ENCODE measurements around the gene DCST2. TPM values are rescaled to one million over a fixed set of nuclear protein-coding genes. Genes with fewer than 3 reads are reported as not detected.
A peak's percentile ranks its signal among the peaks of the same experiment; 100 is the strongest.

The DCST2 gene
- polyA plus RNA-seq, 1 of the 3 experiments (the other 2 are of a cell fraction), result 0.76 TPM

DNA sequence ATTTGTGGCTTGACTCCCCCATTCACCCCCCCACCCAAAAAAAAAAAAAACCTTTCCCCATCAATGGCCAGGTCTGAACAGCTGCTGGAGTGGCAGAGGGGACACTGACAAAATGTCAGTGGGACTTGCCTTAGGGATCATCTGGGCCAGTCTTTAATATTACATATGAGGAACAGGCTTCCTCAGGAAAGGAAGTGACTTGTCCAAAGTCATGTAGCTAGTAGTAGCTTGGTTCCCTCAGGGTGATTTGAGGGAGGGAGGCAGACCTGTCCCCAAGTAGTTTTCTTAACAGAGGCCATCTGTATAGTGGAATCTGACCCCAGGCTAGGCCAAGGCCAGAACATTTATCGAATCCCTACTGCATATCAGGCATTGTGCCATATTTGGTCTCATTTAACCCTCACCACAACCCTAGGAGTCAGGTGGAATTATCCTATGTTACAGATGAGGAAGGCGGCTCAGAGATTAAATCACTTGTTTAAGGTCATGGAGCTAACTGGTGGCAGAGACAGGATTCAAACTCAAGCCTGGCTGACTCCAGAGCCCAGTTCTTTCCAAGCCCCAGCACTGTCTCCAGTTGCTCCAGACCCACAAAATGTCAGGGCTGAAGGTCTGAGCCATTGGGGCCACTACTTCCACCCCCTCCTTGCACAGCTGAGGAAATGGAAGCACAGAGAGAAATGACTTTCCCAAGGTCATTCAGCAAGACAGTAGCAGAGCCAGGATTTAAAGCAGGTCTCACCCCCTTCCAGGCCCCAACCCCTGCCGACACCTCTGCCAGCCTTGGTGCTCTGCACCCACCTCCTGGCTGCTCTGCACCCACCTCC lies 20.6 kb downstream of the DCST2 start:
- H3K9ac ChIP-seq, result no peak overlapping the region
- no peak overlapping the region for H3K4me3 ChIP-seq (ENCODE audit: low read depth in 2 of 2, low read length in 1 of 2)
- H3K27ac ChIP-seq (ENCODE audit: low read depth in 2 of 2, low read length in 1 of 2), result no peak overlapping the region; a peak in 1 of 4 replicates
- CTCF ChIA-PET, result interaction anchor here (1.0 to 9.3 kb wide), 7 partner anchors 9 to 69 kb away, joined by 3 to 149 read pairs (median 3); partner anchors contain the start of genes ADAM15 and ZBTB7B
- peaks cover 0 to 15% of the 10 kb centered on the region in 2 experiments; a peak in 1 of 4 replicates for H3K4me1 ChIP-seq (ENCODE audit: control insufficient read depth in 1 of 2, insufficient read depth in 2 of 2, low read depth in 1 of 2, low read length in 1 of 2)
- H3K9me2 ChIP-seq, result no peaks in the 10 kb centered on the region
- peaks cover 6% of the 10 kb centered on the region for H3F3A ChIP-seq (replicated peaks; ENCODE audit: insufficient read depth)
- H3K79me2 ChIP-seq (ENCODE audit: insufficient read depth), result no peaks in the 10 kb centered on the region
- H3K36me3 ChIP-seq (replicated peaks in 1 of 2; ENCODE audit: control insufficient read depth in 1 of 2, insufficient read depth in 2 of 2, low read length in 1 of 2), result peaks cover 0 to 22% of the 10 kb centered on the region in 2 experiments
- TF ChIP-seq JUND (IDR thresholded peaks at IDR 0.05), result no peak
- no peak for TF ChIP-seq ELF1 (IDR thresholded peaks at IDR 0.05)
- no peak for TF ChIP-seq FOXM1 (IDR thresholded peaks at IDR 0.05; ENCODE audit: low read depth)
- TF ChIP-seq NFIC (IDR thresholded peaks at IDR 0.05; ENCODE audit: borderline replicate concordance), result no peak
- no peak for TF ChIP-seq GATA2 (CRISPR knock-in tag; IDR thresholded peaks at IDR 0.05)
- TF ChIP-seq, protein P1, sequence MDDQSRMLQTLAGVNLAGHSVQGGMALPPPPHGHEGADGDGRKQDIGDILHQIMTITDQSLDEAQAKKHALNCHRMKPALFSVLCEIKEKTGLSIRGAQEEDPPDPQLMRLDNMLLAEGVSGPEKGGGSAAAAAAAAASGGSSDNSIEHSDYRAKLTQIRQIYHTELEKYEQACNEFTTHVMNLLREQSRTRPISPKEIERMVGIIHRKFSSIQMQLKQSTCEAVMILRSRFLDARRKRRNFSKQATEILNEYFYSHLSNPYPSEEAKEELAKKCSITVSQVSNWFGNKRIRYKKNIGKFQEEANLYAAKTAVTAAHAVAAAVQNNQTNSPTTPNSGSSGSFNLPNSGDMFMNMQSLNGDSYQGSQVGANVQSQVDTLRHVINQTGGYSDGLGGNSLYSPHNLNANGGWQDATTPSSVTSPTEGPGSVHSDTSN (IDR thresholded peaks at IDR 0.05), result no peak
- H3K27me3 ChIP-seq (ENCODE audit: insufficient read depth), result no peaks in the 10 kb centered on the region
- POLR2A ChIA-PET, result no interaction called here
- 0 out of 2 replicates have a peak, but pooled peaks cover 3% of the 10 kb centered on the region for H4K20me1 ChIP-seq (ENCODE audit: insufficient read depth)
- WGBS (ENCODE audit: low lambda C conversion rate), result 73% methylated on average over 3 of the region's 3 CpGs
- H3K4me2 ChIP-seq, result no peak overlapping the region
- DNase-seq, result no peak
- H3K9me3 ChIP-seq, result no peaks in the 10 kb centered on the region
- H2AFZ ChIP-seq (ENCODE audit: low read depth), result no peak overlapping the region

DNA sequence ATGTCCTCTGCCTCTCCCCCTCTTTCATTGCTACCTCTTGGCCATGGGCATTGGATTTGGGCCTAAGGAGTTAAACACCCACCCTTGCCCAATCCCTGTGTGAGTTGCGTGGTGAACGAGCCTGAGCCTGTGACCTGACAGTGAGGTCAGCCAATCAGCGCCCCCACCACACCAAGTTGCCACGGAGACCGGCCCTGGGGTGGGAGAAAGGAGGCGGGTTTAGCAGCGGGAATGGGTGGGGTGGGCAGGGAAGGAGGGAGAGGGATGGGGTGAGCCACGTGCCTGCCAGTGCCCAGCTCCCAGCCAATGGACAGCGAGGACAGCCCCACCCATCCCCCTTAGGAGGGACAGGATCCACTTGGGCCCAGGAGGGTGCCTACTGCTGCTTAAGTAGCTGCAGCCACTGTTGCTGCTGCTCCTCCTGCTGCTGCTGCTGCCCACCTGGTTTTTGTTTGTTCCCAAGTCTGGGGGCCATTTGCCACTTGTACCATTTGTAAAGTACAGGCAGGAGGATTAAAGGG lies 21.5 kb downstream of the DCST2 start:
- Histone ChIP-seq H3K9ac (no peak overlapping the region), H3K27me3 (ENCODE audit: insufficient read depth) (no peaks in the 10 kb centered on the region), H3K4me1 (ENCODE audit: control insufficient read depth in 1 of 2, insufficient read depth in 2 of 2, low read depth in 1 of 2, low read length in 1 of 2) (peaks cover 0 to 12% of the 10 kb centered on the region in 2 experiments; a peak in 1 of 4 replicates), H3K36me3 (replicated peaks in 1 of 2; ENCODE audit: control insufficient read depth in 1 of 2, insufficient read depth in 2 of 2, low read length in 1 of 2) (peaks cover 0 to 22% of the 10 kb centered on the region in 2 experiments), H3K4me3 (ENCODE audit: low read depth in 2 of 2, low read length in 1 of 2) (no peak overlapping the region), H3K9me2 (no peaks in the 10 kb centered on the region), H3K27ac (ENCODE audit: low read depth in 2 of 2, low read length in 1 of 2) (no peak overlapping the region; a peak in 1 of 4 replicates), H3K9me3 (no peaks in the 10 kb centered on the region), H3K4me2 (no peak overlapping the region), H2AFZ (ENCODE audit: low read depth) (no peak overlapping the region), H3F3A (replicated peaks; ENCODE audit: insufficient read depth) (no peaks in the 10 kb centered on the region), H3K79me2 (ENCODE audit: insufficient read depth) (no peaks in the 10 kb centered on the region), H4K20me1 (ENCODE audit: insufficient read depth) (peaks cover 3% of the 10 kb centered on the region; the same call in 1 of the 2 replicates)
- DNase-seq, result peak; percentile 81
- CTCF ChIA-PET, result interaction anchor here (0.7 to 9.3 kb wide), 8 partner anchors 9 to 134 kb away, joined by 3 to 149 read pairs (median 3); partner anchors contain the start of genes ADAM15 and ZBTB7B
- POLR2A ChIA-PET, result interaction anchor here (1.4 kb wide), 1 partner anchor 10 kb away, joined by 4 read pairs; no protein-coding TSS in a partner anchor
- 77% methylated on average over 5 of the region's 9 CpGs for WGBS (ENCODE audit: low lambda C conversion rate)
- TF ChIP-seq RCOR1 (IDR thresholded peaks at IDR 0.05; ENCODE audit: low read length), result no peak
- no peak for TF ChIP-seq RXRA (IDR thresholded peaks at IDR 0.05; ENCODE audit: borderline replicate concordance, low read depth)
- TF ChIP-seq ELF1 (IDR thresholded peaks at IDR 0.05), result no peak
- TF ChIP-seq, protein P2, sequence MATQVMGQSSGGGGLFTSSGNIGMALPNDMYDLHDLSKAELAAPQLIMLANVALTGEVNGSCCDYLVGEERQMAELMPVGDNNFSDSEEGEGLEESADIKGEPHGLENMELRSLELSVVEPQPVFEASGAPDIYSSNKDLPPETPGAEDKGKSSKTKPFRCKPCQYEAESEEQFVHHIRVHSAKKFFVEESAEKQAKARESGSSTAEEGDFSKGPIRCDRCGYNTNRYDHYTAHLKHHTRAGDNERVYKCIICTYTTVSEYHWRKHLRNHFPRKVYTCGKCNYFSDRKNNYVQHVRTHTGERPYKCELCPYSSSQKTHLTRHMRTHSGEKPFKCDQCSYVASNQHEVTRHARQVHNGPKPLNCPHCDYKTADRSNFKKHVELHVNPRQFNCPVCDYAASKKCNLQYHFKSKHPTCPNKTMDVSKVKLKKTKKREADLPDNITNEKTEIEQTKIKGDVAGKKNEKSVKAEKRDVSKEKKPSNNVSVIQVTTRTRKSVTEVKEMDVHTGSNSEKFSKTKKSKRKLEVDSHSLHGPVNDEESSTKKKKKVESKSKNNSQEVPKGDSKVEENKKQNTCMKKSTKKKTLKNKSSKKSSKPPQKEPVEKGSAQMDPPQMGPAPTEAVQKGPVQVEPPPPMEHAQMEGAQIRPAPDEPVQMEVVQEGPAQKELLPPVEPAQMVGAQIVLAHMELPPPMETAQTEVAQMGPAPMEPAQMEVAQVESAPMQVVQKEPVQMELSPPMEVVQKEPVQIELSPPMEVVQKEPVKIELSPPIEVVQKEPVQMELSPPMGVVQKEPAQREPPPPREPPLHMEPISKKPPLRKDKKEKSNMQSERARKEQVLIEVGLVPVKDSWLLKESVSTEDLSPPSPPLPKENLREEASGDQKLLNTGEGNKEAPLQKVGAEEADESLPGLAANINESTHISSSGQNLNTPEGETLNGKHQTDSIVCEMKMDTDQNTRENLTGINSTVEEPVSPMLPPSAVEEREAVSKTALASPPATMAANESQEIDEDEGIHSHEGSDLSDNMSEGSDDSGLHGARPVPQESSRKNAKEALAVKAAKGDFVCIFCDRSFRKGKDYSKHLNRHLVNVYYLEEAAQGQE (IDR thresholded peaks at IDR 0.05; ENCODE audit: low read depth, low read length), result no peak
- TF ChIP-seq, protein P3, sequence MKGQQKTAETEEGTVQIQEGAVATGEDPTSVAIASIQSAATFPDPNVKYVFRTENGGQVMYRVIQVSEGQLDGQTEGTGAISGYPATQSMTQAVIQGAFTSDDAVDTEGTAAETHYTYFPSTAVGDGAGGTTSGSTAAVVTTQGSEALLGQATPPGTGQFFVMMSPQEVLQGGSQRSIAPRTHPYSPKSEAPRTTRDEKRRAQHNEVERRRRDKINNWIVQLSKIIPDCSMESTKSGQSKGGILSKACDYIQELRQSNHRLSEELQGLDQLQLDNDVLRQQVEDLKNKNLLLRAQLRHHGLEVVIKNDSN (IDR thresholded peaks at IDR 0.05; ENCODE audit: borderline replicate concordance, low read depth), result no peak; the same call in 1 of the 2 replicates
- no peak for TF ChIP-seq TAF1 (IDR thresholded peaks at IDR 0.05; ENCODE audit: borderline replicate concordance, low read depth, low read length)
- TF ChIP-seq MEF2A (IDR thresholded peaks at IDR 0.05; ENCODE audit: borderline replicate concordance, low read depth), result no peak
- TF ChIP-seq, protein P4, sequence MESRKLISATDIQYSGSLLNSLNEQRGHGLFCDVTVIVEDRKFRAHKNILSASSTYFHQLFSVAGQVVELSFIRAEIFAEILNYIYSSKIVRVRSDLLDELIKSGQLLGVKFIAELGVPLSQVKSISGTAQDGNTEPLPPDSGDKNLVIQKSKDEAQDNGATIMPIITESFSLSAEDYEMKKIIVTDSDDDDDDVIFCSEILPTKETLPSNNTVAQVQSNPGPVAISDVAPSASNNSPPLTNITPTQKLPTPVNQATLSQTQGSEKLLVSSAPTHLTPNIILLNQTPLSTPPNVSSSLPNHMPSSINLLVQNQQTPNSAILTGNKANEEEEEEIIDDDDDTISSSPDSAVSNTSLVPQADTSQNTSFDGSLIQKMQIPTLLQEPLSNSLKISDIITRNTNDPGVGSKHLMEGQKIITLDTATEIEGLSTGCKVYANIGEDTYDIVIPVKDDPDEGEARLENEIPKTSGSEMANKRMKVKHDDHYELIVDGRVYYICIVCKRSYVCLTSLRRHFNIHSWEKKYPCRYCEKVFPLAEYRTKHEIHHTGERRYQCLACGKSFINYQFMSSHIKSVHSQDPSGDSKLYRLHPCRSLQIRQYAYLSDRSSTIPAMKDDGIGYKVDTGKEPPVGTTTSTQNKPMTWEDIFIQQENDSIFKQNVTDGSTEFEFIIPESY (IDR thresholded peaks at IDR 0.05; ENCODE audit: borderline replicate concordance, low read depth), result no peak
- TF ChIP-seq TCF12 (IDR thresholded peaks at IDR 0.05), result no peak
- no peak for TF ChIP-seq NRF1 (IDR thresholded peaks at IDR 0.05; ENCODE audit: low read depth, low read length)
- no peak for TF ChIP-seq POLR2AphosphoS5 (IDR thresholded peaks at IDR 0.05; ENCODE audit: low read depth, low read length)
- TF ChIP-seq SMC3 (IDR thresholded peaks at IDR 0.05; ENCODE audit: low read depth, low read length), result no peak
- TF ChIP-seq FOSL2 (IDR thresholded peaks at IDR 0.05; ENCODE audit: borderline replicate concordance, low read depth), result no peak
- no peak for TF ChIP-seq RFX5 (IDR thresholded peaks at IDR 0.05; ENCODE audit: low read length)
